Motor neuron (in vitro differentiated cells): ENCODE measurements around the gene TBATA. TPM values are rescaled to one million over a fixed set of nuclear protein-coding genes. Genes with fewer than 3 reads are reported as not detected.

Source experiments
- ATAC-seq, 8 experiments: fragments of 200-7000 bp; cut with Tn5 transposase; replicated peaks in 6 of 8; 2 replicates each; pipeline ENCODE4 v1.8.0; 2021; ENCODE audit warnings: mild to moderate bottlenecking in 8 of 8, moderate library complexity in 8 of 8
- H3K27ac ChIP-seq, 2 donors: fragments of 250-450 bp; sonication (Bioruptor Pico); 2 replicates each; pipeline ENCODE4 v1.9.0; 2021; ENCODE audit warnings: antibody characterized with exemption in 2 of 2, mild to moderate bottlenecking in 2 of 2, moderate library complexity in 1 of 2
- H3K4me1 ChIP-seq, 2 donors: fragments of 250-450 bp; sonication (Bioruptor Pico); replicated peaks in 1 of 2; 2 replicates each; pipeline ENCODE4 v1.6.1; 2021; ENCODE audit warnings: antibody characterized with exemption in 2 of 2, mild to moderate bottlenecking in 2 of 2, moderate library complexity in 1 of 2
- H3K4me3 ChIP-seq, 5 donors: fragments of 250-450 bp; sonication (Bioruptor Pico); 2 replicates each; pipeline ENCODE4 v1.9.0; 2021; ENCODE audit warnings: antibody characterized with exemption in 5 of 5, mild to moderate bottlenecking in 5 of 5, moderate library complexity in 4 of 5
- WGBS, 10 experiments: fragments of 450-650 bp; shearing (Covaris generic); methylation state at CpG; one replicate each; pipeline ENCODE4 v1.0.0; 2022; 5-methylcytosine and 5-hydroxymethylcytosine counted together
- in situ Hi-C, 9 experiments: fragments of 400-800 bp; cut with MboI; loops; one replicate each; pipeline ENCODE4 v1.15.0; 2021; ENCODE audit warnings: low sequenced_read_pairs in 9 of 9, low pct_unique_long_range_greater_than_20kb in 2 of 9; ENCODE audit not compliant: unreplicated experiment in 9 of 9
- total RNA-seq, 8 experiments: library from RNA; unstranded; fragments of 300-600 nt; gene quantifications; 2 replicates each; pipeline versions ENCODE4 v1.2.3 to v1.2.4, GENCODE V29; 2022

TBATA gene
- total RNA-seq, 8 experiments from 2014 or later = 1.5 TPM; not detected in 7

GRCh38 chr10:70763567-70763966, 21.6 kb downstream of the TBATA start:
- in situ Hi-C loops = loop anchor here in 5 of 9 experiments (25.0 kb wide), 2 partner anchors 124 to 201 kb away; partner anchors contain the start of gene PCBD1 (in 1 of the 5)
- no peak for ATAC-seq
- H3K4me3 ChIP-seq = no peak overlapping the region
- H3K4me1 ChIP-seq = peaks cover 14 to 27% of the 10 kb centered on the region in 2 donors
- no peak overlapping the region for H3K27ac ChIP-seq
- 20 to 67% (median 43%) methylated on average over 1 to 2 of the region's 3 CpGs; no CpG with 5 or more reads in 5 of the 10 experiments for WGBS, 10 experiments

GRCh38 chr10:70762441-70763175, 22.6 kb downstream of the TBATA start:
- no peak overlapping the region for H3K27ac ChIP-seq
- peak in 5 of 8 experiments; percentile 11 to 63 (median 19) for ATAC-seq
- WGBS, 10 experiments = 42 to 90% (median 72%) methylated on average over 1 to 6 of the region's 7 CpGs; no CpG with 5 or more reads in 4 of the 10 experiments
- in situ Hi-C loops = loop anchor here in 5 of 9 experiments (25.0 kb wide), 2 partner anchors 125 to 200 kb away; partner anchors contain the start of gene PCBD1 (in 1 of the 5)
- H3K4me1 ChIP-seq = peaks cover 14 to 27% of the 10 kb centered on the region in 2 donors
- no peak overlapping the region for H3K4me3 ChIP-seq

GRCh38 chr10:70761727-70762350, 23.3 kb downstream of the TBATA start:
- Histone ChIP-seq H3K4me1 (peaks cover 14 to 30% of the 10 kb centered on the region in 2 donors), H3K4me3 (no peak overlapping the region), H3K27ac (no peak overlapping the region)
- ATAC-seq = no peak
- WGBS, 10 experiments = 60 to 100% methylated on average over 1 to 2 of the region's 10 CpGs; no CpG with 5 or more reads in 8 of the 10 experiments
- in situ Hi-C loops = loop anchor here in 5 of 9 experiments (25.0 kb wide), 2 partner anchors 125 to 200 kb away; partner anchors contain the start of gene PCBD1 (in 1 of the 5)

DNA sequence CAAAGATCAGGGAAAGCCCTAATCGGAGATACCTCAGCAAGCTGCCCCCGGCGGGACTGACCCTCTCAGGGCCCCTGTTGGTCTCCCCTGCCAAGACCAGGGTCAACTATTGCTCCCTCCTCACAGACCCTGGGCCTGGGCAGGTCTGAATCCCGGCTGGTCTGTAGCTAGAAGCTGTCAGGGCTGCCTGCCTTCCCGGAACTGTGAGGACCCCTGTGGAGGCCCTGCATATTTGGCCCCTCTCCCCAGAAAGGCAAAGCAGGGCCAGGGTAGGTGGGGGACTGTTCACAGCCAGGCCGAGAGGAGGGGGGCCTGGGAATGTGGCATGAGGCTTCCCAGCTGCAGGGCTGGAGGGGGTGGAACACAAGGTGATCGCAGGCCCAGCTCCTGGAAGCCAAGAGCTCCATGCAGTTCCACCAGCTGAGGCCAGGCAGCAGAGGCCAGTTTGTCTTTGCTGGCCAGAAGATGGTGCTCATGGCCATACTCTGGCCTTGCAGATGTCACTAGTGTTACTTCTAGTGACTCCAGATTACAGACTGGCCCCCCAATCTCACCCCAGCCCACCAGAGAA, 24.1 kb downstream of the TBATA start:
- in situ Hi-C loops = loop anchor here in 5 of 9 experiments (25.0 kb wide), 2 partner anchors 126 to 199 kb away; partner anchors contain the start of gene PCBD1 (in 1 of the 5)
- Histone ChIP-seq H3K4me1 (peaks cover 14 to 34% of the 10 kb centered on the region in 2 donors), H3K27ac (no peak overlapping the region), H3K4me3 (no peak overlapping the region)
- WGBS, 10 experiments = 33 to 100% (median 44%) methylated on average over 1 to 3 of the region's 7 CpGs; no CpG with 5 or more reads in 7 of the 10 experiments
- ATAC-seq = peak in 7 of 8 experiments; percentile 23 to 73 (median 42)

DNA sequence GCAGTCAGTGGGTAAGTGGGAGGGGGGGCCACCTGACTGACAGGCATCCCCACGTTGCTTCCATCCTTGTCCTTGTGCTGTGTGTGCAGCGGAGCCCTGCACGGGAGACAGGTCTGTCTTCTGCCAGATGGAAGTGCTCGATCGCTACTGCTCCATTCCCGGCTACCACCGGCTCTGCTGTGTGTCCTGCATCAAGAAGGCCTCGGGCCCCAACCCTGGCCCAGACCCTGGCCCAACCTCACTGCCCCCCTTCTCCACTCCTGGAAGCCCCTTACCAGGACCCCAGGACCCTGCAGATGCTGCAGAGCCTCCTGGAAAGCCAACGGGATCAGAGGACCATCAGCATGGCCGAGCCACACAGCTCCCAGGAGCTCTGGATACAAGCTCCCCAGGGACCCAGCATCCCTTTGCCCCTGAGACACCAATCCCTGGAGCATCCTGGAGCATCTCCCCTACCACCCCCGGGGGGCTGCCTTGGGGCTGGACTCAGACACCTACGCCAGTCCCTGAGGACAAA, 24.8 kb downstream of the TBATA start:
- 76% methylated on average over 5 of the region's 12 CpGs; no CpG with 5 or more reads in 9 of the 10 experiments for WGBS, 10 experiments
- peak in 5 of 8 experiments; percentile 4 to 60 (median 48) for ATAC-seq
- no peak overlapping the region for H3K4me3 ChIP-seq
- in situ Hi-C loops = loop anchor here in 5 of 9 experiments (25.0 kb wide), 2 partner anchors 127 to 198 kb away; partner anchors contain the start of gene PCBD1 (in 1 of the 5)
- peaks cover 14 to 34% of the 10 kb centered on the region in 2 donors for H3K4me1 ChIP-seq
- peak overlapping the region in 1 of 2 donors; percentile 19 for H3K27ac ChIP-seq

DNA sequence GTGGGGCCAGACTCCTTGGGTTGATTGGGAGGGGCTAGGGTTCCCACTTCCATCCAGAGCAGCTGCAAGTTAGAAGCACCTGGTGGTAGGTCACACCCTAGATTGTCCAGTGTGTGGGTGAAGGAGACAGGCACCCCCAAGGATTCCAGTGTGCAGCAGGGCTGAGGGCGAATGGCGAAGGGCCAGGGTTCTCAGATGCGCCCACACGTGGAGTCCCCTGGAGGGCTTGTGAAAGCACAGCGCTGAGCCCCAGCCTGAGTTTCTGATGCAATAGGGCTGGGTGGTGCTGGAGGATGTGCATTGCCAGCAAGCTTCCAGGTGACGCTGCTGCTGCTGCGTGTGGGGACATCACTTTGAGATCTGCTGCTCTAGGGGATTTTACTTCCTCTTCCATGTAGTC, 25.4 kb downstream of the TBATA start:
- in situ Hi-C loops = loop anchor here in 5 of 9 experiments (10.0 to 25.0 kb wide), 3 partner anchors 128 to 205 kb away; partner anchors contain the start of gene PCBD1 (in 1 of the 5)
- peaks cover 14 to 34% of the 10 kb centered on the region in 2 donors for H3K4me1 ChIP-seq
- H3K4me3 ChIP-seq = no peak overlapping the region
- ATAC-seq = peak in 6 of 8 experiments; percentile 34 to 84 (median 61)
- H3K27ac ChIP-seq = no peak overlapping the region
- 76 to 100% (median 80%) methylated on average over 2 to 4 of the region's 7 CpGs; no CpG with 5 or more reads in 7 of the 10 experiments for WGBS, 10 experiments

DNA sequence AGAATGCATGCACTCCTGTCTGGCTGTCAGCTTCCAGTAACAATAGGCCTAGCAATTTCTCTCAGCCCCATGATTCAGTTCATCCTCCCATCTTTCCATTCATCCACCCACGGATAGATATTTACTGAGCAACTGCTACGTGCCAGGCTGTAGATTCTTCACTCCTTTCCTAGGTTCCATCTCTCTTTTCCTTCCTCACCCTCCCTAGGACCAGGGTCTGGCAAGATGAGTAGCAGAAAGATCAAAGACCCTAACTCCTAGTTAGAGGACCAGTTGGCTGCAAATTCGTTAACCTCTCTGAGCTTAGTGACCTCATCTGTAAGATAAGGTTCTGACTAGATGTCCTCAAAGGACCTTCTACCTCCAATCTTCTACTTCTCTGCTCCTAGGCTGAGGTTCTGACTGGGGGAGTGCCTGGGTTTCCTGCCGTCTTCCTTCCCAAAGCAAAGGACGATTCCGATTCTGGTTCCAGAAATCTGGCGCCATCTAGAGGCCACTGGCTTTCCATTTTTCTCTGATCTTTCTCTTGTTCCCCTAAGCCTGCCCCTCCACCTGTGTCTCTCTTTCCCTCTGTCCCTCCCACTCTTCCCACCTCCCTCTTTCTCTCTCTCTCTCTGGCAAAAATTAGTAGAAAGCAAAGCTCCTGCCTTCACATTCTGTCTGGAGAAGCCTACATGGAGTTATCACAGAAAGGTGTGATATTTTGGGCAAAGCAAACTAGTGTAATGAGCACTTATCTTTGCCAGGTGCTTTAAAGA, 26.2 kb downstream of the TBATA start:
- no peak overlapping the region for H3K4me3 ChIP-seq
- peaks cover 14 to 34% of the 10 kb centered on the region in 2 donors for H3K4me1 ChIP-seq
- H3K27ac ChIP-seq = no peak overlapping the region
- WGBS, 10 experiments = 0 to 82% (median 36%) methylated on average over 1 to 6 of the region's 7 CpGs; no CpG with 5 or more reads in 2 of the 10 experiments
- peak; percentile 22 to 80 (median 43) for ATAC-seq
- in situ Hi-C loops = loop anchor here in 5 of 9 experiments (10.0 to 25.0 kb wide), 3 partner anchors 128 to 204 kb away; partner anchors contain the start of gene PCBD1 (in 1 of the 5)

GRCh38 chr10:70757856-70758255, 27.3 kb downstream of the TBATA start:
- Histone ChIP-seq H3K27ac (no peak overlapping the region), H3K4me3 (no peak overlapping the region), H3K4me1 (peaks cover 14 to 26% of the 10 kb centered on the region in 2 donors)
- in situ Hi-C loops = loop anchor here in 5 of 9 experiments (10.0 to 25.0 kb wide), 3 partner anchors 129 to 203 kb away; partner anchors contain the start of gene PCBD1 (in 1 of the 5)
- no peak for ATAC-seq
- 60 to 100% (median 91%) methylated on average over 1 to 8 of the region's 13 CpGs; no CpG with 5 or more reads in 3 of the 10 experiments for WGBS, 10 experiments

- ATAC-seq = peak in 3 of 8 experiments; percentile 25 to 81 (median 39)
- in situ Hi-C loops = loop anchor here in 5 of 9 experiments (10.0 to 25.0 kb wide), 3 partner anchors 130 to 202 kb away; partner anchors contain the start of gene PCBD1 (in 1 of the 5)
- WGBS, 10 experiments = 13 to 100% (median 73%) methylated on average over 1 to 6 of the region's 8 CpGs; no CpG with 5 or more reads in 2 of the 10 experiments
- Histone ChIP-seq H3K4me1 (peaks cover 4 to 22% of the 10 kb centered on the region in 2 donors), H3K27ac (no peak overlapping the region), H3K4me3 (no peak overlapping the region)
These were observed 28.3 kb downstream of the TBATA start for GRCh38 chr10:70756700-70757360.

DNA sequence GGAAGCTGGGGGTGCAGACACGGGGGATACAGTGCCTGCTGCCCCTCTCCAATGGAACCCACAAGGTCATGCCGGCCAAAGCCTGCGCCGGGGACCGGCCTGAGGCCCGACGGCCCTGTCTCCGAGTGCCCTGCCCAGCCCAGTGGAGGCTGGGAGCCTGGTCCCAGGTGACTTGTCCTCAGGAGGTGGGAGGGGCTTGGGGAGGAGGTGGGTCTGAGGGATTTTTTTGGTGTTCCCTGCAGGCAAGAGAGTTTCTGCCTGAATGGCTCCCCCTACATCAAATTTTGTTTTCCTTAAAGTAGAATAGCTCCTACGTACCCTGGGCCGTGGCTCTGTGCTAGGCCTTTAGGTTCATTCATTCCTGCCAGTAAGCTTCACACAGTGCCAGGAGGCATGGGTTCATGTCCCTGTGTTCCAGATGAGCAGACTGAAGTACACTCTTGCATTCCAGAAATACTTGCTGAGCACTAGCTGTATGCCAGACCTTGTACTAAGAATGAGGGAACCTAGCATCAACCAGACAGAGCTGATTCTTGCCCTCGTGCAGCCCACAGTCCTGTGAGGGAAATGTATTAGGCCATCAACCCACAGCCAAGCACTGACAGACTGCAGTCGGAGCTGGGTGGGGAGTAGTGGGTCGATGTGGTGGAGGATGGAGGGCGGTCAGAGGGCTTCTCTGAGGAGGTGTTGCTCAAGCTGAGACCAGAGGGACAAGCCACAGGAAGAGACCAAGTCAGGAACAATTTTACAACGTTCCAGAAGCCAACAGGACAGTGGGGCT, 31.1 kb downstream of the TBATA start:
- no peak overlapping the region for H3K27ac ChIP-seq
- ATAC-seq = no peak
- in situ Hi-C loops = loop anchor here in 5 of 9 experiments (10.0 to 25.0 kb wide), 3 partner anchors 133 to 199 kb away; partner anchors contain the start of gene PCBD1 (in 1 of the 5)
- H3K4me1 ChIP-seq = peaks cover 0 to 7% of the 10 kb centered on the region in 2 donors
- H3K4me3 ChIP-seq = no peak overlapping the region
- WGBS, 10 experiments = 40 to 100% (median 76%) methylated on average over 1 to 4 of the region's 15 CpGs; no CpG with 5 or more reads in 3 of the 10 experiments
